Central memory CD4-positive, alpha-beta T cell (primary cell): ENCODE results near the gene CACNA1B.
"Not testable (repeated sequence)": the region's sequence is repeated elsewhere in the genome, so short reads cannot be mapped to it uniquely, and the experiment has no call there.

Experiments used
- DNase-seq: peaks from one replicate; pipeline ENCODE4 v3.0.0; 2022

The CACNA1B gene

DNA sequence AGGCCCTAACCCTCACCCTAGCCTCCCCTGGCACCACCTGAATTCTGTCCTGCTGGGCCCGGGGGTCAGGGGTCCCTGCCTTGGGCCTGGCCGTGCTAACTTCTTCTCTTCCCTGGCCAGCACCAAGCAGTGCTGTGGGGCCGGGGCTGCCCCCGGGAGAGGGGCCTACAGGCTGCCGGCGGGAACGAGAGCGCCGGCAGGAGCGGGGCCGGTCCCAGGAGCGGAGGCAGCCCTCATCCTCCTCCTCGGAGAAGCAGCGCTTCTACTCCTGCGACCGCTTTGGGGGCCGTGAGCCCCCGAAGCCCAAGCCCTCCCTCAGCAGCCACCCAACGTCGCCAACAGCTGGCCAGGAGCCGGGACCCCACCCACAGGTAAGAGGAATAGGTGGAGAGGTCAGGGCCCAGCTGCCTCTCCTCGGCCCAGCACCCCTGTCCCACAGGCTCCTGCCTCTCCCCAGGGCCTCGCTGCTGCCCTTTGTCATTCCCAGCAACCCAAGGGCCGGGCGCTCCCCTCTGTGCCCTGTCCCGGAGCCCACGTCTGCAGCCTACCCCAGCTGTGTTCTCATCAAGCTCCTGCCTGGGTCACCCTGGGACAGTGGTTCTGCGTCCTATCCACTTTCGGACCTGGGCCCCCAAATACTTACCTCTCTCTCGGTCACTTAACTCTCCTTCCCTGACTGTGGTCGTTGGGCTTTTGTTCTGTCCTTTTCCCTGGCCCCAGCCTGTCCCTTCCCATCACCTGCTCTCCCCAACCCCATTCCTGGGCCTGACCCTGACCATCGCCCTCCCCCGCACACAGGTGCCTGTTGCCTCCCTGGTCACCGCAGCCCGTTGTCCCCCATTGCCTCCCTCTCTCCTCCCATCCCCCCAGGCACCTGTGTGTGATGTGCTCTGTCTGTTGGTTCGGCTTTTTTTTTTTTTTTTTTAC, 243.2 kb downstream of the CACNA1B start:
- DNase-seq, result no peak

DNA sequence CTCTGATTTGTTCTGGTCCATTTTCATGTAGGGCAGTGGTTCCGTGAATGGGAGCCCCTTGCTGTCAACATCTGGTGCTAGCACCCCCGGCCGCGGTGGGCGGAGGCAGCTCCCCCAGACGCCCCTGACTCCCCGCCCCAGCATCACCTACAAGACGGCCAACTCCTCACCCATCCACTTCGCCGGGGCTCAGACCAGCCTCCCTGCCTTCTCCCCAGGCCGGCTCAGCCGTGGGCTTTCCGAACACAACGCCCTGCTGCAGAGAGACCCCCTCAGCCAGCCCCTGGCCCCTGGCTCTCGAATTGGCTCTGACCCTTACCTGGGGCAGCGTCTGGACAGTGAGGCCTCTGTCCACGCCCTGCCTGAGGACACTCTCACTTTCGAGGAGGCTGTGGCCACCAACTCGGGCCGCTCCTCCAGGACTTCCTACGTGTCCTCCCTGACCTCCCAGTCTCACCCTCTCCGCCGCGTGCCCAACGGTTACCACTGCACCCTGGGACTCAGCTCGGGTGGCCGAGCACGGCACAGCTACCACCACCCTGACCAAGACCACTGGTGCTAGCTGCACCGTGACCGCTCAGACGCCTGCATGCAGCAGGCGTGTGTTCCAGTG, 244.0 kb downstream of the CACNA1B start:
- DNase-seq, result no peak

DNA sequence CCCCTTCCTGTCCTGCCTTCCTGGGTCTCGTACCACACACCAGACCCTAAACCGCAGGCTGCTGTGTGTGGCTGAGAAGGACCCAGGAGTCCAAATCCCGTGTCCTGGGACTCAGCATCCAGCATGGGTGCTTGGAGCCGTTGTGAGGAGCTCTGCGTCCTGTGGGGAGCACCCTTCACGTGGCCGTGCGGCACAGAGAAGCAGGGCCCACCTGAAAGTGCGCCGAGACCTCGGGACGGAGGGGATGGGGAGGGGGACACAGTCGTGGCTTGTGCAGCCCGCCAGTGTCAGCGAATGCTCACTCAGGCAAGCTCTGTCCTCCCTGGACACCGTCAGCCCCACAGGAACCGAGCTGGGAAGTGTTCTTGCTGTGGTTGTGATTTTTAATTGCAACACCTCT, 244.6 kb downstream of the CACNA1B start:
- no peak for DNase-seq

DNA sequence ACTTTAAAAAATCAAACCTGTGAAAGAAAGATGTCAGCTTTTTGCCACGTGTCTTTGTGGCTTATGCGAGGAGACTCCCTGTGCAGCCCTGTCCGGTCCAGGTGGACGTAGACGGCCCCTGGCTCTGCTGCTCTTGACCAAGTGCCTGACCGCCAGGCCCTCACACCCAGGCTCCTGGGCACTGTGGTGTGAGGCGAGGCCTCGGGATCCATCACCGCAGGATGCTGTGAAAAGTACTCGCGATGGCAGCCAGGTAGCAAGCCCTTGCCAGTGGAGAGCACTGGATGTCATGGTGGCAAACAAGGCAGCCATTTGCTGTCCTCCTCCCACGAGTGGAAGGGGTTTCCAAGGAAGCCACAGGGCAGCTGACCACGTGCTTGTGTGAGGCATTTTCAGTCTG, 245.1 kb downstream of the CACNA1B start:
- DNase-seq, result no peak

DNA sequence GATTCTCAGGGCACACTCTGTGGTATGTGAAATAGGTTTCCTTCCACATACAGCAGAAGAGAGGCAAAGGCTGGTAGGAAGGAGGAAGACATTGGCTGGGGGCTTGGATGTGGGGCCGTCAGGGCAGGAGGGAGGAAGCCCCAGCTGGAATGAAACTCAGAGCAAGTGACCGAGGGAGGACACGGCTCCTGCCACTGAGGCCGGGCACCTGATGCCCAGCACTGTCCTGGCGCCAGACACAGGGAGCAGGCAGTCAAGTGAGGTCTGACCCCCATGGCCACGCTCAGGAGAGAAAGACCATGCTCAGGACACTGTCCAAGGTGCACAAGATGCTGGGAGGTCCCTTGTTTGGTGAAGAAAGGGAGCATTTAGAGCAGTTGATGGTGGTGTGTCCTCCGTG, 245.5 kb downstream of the CACNA1B start:
- no peak for DNase-seq

DNA sequence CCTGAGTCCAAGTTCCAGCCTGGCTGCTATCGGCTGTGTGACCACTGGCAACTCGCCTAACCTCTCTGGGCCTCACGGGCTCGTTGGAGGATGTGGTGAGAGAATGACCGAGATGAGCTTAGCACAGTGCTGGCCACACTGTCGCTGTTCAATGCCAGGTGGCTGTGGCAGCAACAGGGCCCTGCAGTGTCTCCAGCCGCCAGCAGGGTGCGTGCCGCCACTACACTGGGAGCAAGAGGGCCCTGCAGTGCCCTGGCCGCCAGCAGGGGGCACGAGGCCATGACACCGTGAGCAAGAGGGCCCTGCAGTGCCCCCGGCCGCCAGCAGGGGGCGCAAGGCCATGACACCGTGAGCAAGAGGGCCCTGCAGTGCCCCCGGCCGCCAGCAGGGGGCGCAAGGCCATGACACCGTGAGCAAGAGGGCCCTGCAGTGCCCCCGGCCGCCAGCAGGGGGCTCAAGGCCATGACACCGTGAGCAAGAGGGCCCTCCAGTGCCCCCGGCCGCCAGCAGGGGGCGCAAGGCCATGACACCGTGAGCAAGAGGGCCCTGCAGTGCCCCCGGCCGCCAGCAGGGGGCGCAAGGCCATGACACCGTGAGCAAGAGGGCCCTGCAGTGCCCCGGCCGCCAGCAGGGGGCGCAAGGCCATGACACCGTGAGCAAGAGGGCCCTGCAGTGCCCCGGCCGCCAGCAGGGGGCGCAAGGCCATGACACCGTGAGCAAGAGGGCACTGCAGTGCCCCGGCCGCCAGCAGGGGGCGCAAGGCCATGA, 248.7 kb downstream of the CACNA1B start:
- peak; percentile 23 for DNase-seq

DNA sequence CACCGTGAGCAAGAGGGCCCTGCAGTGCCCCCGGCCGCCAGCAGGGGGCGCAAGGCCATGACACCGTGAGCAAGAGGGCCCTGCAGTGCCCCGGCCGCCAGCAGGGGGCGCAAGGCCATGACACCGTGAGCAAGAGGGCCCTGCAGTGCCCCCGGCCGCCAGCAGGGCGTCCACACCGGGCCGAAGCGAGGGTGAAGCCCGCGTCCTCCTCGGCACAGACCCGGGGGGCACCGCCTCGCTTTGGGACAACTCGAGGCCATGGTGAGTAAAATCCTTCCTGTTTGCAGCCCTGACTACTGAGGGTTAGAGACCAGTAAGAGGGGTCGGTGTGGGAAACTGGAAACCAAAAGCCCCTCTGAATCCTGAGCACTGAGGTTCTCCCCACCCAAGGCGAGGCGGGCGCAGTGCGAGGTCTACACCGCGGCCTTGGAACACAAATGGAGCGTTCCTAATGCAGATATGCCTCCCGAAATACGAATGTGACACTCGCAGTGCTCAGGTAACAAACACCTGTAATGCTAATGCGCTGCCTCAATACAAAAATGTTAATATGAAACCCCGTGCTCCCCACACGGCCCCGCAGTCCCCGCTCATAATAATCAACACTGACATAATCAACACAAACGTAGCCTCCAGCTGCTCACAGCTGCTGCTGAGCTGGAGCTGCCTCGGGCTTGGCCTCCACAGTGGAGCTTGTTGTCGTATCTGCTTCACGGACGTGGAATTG, 249.4 kb downstream of the CACNA1B start:
- DNase-seq, result peak; percentile 24

DNA sequence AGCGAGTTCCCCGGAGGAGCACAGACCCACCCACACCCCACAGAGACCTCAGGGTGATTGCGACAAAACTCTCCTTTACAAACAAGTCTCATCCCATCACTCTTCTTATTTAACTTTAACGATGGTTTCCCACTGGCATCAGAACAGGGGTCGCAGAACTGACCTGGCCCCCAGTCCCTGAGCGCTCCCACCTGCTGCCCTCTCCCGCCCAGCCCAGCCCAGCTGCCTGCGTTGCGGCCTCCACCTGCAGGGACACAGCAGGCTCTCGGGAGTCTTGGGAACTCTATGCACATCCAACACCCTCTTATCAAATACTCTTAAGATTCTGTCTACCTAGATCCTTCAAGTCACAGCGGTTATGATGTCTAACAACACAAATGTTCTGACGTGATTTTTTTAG, 250.4 kb downstream of the CACNA1B start:
- not testable (repeated sequence) for DNase-seq

DNA sequence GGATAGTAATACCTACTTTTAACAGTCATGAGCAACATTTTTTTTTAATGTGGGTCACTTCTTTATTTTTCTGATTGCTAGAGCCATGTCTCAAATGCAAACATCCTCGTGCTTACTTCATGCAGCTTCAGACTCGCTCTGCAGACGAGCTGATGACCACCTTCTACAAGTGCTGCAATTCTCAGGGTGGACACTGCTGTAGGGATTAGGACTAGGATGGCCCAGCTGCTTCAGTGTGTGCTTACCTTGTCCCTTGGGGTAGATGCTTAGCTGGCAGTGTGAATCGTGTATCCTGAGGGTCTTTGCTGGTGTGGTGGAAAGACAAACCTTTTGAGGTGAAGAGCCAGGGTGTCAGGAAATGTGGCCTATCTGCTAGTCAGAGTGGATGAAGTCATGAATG, 251.7 kb downstream of the CACNA1B start:
- not testable (repeated sequence) for DNase-seq

DNA sequence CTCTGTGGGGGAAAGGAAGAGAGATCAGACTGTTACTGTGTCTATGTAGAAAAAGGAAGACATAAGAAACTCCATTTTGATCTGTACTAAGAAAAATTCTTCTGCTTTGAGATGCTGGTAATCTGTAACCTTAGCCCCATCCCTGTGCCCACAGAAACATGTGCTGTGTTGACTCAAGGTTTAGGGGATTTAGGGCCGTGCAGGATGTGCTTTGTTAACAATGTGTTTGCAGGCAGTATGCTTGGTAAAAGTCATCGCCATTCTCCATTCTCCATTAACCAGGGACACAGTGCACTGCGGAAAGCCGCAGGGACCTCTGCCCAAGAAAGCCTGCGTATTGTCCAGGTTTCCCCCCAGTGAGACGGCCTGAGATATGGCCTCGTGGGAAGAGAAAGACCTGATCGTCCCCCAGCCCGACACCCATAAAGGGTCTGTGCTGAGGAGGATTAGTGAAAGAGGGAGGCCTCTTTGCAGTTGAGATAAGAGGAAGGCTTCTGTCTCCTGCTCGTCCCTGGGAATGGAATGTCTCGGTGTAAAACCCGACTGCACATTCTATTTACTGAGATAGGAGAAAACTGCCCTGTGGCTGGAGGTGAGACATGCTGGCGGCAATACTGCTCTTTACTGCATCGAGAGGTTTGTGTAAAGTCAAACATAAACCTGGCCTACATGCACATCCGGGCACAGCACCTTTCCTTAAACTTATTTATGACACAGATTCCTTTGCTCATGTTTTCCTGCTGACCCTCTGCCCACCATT, 255.5 kb downstream of the CACNA1B start:
- DNase-seq, result not testable (repeated sequence)

DNA sequence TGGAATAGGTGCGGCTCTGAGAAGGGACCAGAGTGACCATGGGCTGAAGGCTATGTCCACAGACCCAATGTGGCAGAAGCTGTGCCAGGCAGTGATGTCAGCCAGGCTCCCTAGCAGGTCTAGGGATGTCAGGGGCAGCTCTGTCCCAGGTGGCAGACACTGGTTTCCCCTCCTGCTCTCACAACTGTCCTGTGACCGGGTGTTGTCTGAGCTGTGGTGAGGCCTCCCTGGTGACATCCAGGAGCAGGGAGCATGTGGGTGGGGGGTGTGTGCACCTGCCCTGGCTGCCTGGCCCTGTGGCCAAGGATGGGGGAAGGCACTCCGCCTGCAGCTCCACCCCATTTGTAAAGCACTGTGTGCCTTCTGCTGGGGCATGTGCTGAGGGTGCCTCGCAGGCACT, 257.0 kb downstream of the CACNA1B start:
- DNase-seq, result not testable (repeated sequence)

DNA sequence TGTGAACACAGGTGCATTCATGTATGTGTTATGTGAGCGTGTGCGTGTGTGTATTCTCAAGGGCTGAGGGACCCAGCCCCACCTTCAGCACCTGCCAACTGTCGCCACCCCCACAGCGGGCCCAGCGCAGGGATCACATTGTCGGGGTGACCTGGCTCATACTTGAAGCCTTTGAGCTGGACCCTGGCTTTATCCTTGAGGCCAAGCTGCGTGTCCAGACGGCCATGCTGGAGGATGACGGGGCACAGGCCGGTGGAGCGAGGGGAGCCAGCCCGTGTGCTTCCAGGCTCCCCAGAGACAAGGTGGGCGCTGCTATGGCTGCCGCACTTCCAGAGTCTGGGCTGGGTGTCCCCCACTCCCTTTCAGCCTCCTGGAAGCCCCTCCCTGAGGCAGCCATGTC, 261.5 kb downstream of the CACNA1B start:
- not testable (repeated sequence) for DNase-seq

DNA sequence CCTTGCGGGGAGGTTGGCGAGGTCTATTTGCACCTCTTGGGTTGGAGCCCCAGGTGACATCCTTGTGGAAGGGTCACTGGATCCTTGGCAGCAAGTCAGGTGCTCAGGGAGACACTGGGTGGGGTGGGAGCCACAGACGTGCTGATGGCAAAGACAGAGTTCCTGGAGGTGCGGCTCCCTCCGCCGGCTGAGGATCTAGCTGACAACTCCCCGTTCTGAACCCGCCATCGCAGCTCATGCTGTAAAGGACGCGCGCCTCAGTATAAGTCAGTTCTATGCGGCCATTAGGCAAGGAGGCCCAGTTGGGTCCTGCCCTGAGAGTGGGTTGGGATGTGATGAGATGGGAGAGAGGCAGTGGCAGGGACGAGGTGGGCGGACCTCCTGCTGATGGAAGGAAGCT, 263.4 kb downstream of the CACNA1B start:
- DNase-seq, result not testable (repeated sequence)

DNA sequence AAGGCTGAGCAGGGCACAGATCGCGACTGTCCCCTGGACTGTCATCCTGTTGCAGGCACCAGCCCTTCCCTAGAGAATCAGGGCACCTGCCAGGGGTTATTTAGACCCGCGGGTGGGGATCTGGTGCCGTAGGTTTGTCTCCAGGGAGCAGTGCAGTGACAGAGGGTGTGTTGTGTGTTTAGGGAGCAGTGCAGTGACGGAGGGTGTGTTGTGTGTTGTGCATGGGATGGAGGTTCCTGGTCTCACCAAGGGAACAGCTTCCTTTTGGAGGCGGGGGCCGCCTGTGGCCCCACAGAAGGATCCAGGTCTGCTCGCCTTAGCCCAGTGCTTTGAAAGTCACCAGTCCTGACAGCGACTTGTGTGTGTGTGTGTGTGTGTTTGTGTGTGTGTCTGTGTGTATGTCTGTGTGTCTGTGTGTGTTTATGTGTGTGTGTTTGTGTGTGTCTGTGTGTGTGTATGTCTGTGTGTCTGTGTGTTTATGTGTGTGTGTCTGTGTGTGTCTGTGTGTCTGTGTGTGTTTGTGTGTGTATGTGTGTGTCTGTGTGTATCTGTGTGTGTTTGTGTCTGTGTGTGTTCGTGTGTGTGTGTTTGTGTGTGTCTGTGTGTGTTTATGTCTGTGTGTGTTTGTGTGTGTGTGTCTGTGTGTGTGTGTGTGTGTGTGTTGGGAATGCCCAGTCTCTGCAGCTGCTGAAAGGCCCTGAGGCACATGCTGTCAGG, 265.1 kb downstream of the CACNA1B start:
- not testable (repeated sequence) for DNase-seq

DNA sequence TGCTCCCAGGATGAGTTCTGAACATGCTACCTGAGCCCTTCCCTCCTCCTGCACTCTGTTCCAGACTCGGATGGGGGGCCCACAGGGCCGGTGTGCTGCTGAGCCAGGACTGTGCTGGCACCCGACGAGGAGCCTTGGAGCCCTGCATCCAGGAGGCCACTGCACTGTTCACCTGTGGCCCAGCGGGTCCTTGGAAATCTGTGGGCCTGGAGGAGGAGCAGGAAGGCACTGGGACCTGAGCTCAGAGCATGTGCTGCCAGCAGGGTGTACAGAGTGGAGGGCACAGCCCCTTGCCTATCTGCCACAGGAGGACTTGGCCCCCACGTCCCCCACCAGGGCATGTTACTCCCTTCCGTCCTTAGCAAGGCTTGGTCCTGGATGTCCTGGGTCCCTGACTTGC, 265.9 kb downstream of the CACNA1B start:
- not testable (repeated sequence) for DNase-seq

DNA sequence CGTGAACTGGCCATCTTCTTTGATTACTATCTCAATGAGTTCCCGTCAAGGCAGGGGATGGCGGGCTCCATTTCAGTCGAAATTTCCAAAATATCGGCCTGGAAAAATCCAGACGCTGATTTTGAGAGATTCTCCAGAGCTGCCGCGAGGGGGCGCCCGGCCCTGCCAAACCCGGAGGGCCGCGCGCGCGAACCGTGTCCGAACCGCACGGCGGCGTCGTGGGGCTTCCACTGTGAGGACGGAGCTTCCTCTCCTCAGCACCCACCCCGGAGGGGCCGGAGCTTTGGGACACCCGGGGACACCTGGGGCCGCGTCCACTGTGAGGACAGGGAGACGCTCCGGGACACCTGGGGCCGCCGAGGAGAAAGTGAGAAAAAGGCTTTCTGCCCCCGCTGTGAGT, 270.0 kb downstream of the CACNA1B start:
- DNase-seq, result not testable (repeated sequence)

DNA sequence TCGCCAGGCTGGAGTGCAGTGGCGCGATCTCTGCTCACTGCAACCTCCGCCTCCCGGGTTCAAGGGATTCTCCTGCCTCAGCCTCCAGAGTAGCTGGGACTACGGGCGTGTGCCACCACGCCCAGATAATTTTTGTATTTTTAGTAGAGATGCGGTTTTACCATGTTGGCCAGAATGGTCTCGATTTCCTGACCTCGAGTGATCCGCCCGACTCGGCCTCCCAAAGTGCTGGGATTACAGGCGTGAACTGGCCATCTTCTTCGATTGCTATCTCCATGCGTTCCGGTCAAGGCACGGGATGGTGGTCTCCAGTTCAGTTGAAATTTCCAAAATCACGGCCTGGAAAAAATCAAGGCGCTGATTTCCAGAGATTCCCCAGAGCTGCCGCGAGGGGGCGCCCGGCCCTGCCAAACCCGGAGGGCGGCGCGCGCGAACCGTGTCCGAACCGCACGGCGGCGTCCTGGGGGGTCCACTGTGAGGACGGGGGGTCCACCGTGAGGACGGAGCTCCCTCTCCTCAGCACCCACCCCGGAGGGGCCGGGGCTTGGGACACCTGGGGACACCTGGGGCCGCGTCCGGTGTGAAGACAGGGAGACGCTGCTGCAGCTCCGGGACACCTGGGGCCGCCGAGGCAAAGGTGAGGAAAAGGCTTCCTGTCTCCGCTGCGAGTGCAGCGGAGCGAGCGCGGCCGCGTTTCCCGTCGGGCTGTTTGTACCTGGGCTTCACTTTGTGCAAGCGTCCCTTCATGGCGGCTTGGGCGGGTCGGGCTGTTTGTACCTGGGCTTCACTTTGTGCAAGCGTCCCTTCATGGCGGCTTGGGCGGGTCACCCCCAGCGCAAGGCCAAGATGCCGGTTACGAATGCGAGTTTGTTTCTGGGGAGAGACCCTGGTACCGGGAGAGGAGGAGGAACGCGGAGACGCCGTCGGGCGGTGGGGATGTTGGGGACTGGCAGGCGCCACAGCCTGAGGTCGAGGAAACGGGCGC, 272.4 kb downstream of the CACNA1B start:
- peak; percentile 44 for DNase-seq

DNA sequence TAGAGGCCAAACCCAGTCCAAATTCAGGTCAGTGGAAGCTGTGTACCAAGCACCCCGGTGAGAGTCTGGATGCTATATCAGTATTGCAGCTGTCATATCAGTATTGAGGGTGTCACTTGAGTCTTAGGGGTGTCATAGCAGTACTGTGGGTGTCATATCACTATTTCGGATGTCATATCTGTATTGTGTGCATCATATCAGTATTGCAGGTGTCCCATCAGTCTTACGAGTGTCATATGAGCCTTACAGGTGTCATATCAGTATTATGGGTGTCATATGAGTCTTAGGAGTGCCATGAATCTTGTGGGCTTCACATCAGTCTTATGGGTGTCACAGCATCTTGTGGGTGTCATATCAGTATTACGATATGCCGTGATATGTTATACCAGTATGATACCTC, 278.2 kb downstream of the CACNA1B start:
- DNase-seq, result not testable (repeated sequence)

DNA sequence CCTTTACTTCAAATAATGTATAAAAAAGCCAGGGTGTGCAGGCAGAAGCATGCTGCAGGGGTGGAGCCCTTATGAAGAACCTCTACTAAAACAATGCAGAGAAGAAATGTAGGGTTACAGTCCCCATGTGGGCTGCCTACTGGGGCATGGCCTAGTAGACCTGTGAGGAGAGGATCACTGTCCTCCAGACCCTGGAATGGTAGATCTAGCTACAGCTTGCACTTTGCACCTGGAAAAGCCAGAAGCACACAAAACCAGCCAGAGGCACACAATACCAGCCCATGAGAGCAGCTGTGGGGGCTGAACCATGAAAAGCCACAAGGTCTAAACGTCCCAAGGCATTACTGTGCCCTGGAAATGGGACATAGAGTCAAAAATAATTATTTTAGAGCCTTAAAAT, 289.2 kb downstream of the CACNA1B start:
- not testable (repeated sequence) for DNase-seq
